GM21528 (cell line): Measurements from ENCODE around the gene NSD2.

Experiments
- ATAC-seq: cut with Tn5 transposase; IDR thresholded peaks from one replicate; pipeline ENCODE4 v1.9.1; 2021; ENCODE audit warnings: mild to moderate bottlenecking, moderate library complexity; ENCODE audit not compliant: unreplicated experiment, low FRiP score

NSD2 gene

DNA sequence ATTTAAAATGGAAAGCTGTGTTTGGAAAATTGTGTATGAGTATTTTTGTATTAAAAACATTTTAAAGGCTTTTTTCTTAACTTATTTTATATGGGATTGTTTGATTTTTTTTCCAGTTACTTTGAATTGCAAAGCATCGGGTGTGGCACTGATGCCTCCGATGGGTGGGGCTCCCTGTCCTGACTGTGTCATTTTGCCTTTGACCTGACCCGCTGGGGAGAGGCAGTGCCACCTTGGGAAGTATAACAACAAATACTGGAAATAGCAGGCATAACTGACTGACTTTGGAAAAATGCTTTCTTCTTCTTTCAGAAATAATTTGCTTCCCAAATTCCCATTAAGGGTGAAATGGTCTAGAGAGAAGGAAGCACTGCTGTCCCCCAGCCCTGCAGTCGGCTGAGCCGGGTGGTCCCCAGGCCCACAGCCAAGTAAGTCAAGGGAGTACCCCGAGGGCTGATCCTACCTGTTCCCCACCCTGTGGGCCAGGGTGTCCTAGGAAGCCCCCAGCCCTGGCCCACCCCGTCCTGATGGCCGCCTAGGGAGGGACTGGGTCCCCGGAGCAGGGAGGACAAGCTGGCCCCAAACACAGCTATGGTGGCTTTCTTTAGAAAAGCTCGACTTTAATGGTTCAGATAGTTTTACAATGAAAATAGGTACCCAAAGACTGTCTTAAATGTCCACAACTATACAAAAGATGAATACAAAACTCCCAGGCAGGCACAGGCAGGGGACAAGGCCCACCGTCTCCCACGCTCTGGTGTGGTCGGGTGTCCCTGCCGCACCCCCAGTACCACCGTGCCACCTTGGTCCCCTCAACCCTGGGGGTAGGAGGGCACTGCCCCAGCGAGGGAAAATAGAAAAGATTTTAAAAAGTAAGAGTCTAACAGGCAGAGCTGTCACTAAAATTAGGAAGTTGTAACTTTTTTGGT, 111.2 kb downstream of the NSD2 start:
- no peak for ATAC-seq

DNA sequence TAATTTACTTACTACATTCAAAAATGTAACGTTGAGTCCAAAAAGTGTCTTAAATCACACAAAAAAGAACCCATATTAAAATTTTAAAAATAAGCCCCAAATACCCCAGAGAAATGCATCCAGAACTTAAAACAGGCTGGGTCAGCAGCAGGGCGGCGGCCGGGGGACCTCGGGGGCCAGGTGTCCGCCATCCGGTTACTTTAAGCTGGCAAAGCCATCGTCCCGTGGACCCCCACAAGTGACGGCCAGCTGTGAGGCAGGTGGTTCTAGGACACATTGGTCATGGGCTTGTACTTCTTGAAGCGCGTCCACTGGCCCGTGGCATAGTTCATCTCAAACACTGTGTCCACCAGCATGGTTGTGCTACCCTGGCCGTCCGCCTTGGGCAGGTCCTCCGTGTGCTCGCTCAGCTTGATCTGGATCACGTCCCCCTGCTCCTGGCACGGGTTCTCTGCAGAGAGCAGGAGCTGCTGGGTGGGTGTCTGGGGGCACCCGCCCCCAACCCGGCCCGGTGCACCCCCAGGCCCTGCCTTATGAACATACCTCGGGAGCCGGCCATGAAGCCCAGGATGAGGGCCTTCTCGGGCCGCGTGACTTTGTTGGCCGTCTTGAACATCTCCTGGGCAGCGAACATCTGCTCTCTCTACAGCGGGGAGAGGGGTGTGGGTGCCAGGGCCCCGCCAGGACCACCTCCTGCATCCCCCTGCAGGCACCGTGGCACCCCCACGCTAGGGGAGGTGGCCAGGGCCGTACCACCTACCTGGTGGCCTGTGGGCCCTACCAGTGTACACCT, 112.1 kb downstream of the NSD2 start:
- no peak for ATAC-seq

GRCh38 chr4:1983846-1984405, 112.7 kb downstream of the NSD2 start:
- no peak for ATAC-seq

- ATAC-seq = no peak
Observed at GRCh38 chr4:1984406-1985191, 113.4 kb downstream of the NSD2 start.

GRCh38 chr4:1985294-1985693, 114.1 kb downstream of the NSD2 start:
- no peak for ATAC-seq

DNA sequence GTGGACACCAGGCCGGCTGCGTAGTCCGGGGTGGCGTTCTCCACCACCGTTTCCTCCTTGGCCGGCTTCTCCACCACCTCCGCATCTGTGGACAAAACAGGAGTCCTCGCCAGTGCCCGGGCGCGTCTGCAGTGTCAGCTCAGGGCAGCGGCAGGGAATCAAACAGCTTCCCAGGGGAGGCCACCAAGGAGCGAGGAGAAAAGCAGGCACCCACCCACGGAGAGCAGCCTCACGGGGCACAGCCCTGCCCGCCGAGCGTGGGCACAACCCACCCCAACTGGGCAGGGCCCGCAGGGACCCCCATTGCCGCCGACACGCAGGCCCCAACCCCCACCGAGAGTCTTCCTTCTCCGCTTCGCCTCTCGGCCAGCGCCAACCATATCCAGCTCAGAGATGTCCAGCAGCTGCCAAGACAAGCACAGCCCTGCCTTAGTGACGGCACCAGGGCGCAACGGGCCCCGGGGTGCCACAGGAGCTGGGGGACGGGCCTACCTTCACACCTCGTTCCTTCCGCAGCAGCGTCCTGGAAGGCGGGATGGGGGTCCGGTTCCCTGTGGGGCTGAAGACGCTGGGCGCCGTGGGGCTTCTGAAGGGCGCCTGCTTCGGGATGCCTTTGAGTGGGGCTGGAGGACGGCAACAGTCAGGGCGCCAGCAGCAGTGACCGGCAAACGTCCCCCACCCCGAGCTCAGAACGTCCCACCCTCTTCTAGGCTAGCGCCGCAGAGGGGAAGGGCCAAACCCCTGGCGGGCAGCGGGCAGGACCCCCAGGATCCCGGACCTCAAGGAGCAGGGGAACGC, 114.8 kb downstream of the NSD2 start:
- ATAC-seq = no peak

DNA sequence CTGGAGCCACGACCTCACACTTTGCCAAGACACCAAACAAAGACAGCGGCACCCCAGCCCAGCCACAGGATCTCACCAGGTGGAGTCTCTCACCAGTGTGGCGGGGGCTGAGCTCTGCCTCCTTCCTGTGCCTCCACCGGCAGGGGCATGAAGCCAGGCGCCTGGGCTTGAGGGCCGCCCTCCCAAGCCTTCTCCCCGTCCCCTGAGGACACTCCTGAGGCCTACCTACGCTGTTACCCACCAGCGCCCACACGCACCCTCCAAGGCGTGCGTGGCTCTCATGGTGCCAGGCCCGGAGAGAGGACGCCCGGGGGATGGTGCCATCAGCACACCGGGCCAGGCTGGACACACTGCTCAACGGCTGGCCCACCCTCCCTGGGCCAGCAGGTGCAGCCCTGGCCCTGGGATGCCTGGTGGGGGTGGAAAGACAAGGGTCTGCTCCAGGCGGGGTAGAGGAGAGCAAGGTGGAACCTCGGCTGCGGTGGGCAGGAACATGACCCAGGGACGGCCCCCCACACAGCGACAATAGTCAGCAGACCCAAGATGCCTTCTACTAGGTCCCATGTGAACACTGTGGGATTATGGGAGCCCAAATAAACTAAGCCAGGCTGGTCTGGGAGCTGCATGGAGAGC, 115.5 kb downstream of the NSD2 start:
- ATAC-seq = no peak

GRCh38 chr4:1987296-1987695, 116.1 kb downstream of the NSD2 start:
- ATAC-seq = no peak

DNA sequence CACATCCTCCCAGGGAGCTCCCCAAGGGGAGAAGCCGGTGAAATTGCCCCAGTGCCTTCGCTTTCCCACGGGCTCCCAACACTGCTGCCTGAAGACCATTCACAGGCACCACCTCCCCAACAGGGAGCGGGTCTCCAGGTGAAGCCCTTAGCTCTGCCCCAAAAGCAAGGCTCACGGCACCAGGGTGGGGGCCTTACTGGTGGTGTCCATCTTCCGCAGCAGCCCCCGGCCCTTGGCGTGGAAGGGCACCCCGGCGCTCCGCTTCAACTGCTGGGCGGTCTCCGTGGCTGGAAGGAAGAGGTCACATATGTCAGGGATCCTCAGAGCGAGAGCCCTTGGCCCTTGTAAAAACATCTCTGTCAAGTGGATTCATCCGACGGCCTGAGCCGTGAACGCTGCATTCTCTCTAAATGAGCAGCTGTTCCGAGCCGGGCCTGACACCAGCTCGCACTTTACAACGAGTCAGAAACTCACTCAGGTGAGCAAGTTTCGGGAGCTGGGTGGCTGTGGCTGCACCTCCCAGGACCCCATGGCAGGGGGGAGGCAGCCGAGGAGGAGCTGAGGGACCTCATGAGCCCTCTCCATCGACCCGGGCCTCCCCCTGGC, 116.6 kb downstream of the NSD2 start:
- no peak for ATAC-seq

- no peak for ATAC-seq
Observed at GRCh38 chr4:1988327-1988724, 117.1 kb downstream of the NSD2 start.

- ATAC-seq = no peak
Observed at GRCh38 chr4:1989533-1990347, 118.5 kb downstream of the NSD2 start.

- no peak for ATAC-seq
Observed at GRCh38 chr4:1990348-1990645, 119.1 kb downstream of the NSD2 start.

- ATAC-seq = no peak
Observed at GRCh38 chr4:1990676-1991075, 119.5 kb downstream of the NSD2 start.

DNA sequence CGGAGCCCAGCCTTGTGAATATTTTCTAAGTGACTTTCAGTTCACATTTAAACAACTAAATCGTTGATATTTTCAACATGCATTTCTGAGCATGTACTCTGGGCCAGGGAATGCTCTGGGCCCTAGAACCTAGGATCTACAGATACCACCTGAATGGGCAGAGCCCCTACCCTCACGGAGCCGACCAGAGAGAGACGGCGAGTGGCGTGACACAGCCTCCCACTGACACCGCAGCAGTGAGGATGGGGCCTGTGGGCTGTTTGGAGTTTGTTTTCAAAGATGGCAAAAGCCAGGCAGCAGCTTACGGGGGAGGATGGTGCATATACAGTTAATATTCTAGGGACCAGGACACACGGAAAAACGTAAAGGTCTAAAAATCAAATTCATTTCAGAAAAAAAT, 119.9 kb downstream of the NSD2 start:
- no peak for ATAC-seq

GRCh38 chr4:1991596-1992434, 120.6 kb downstream of the NSD2 start:
- ATAC-seq = no peak

DNA sequence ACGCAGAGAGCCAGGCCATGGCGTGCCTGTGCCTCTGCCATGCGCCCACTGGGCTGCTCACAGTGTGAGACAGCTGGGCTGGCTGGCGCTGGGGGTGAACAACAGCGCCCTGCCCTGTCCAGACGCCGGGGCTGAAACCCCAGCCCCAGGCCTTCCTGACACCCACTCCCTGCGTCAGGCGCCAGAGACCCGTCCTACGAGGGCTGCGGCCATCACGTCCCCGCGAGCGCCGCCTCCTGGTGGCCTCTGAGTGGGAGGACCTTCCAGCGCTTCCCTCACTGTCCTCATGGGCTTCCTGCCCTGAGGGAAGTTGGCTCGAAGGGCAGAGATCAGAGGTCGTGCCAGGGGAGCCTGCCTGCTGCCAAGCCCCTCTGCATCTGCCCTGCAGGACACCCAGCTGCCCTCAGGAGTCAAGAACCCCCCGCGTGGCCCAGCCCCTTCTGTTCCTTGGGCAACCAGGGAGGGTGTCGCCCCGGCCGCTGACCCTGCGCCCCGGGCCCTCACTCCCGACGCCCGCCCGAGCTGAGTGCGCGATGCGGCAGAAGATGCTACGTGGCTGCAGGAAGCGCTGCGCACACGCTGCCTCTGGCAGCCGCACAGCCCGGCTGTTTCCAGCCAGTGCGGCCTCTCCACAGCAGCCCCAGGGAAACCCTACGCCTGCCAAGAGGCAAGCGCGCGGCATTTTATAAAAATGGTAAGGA, 121.4 kb downstream of the NSD2 start:
- ATAC-seq = no peak

- ATAC-seq = no peak
Observed at GRCh38 chr4:1993169-1993516, 122.0 kb downstream of the NSD2 start.
